Liver (tissue), 9 donors: ENCODE data around the gene ANKRD35. TPM values are rescaled to one million over a fixed set of nuclear protein-coding genes. Genes with fewer than 3 reads are reported as not detected.
A peak's percentile ranks its signal among the peaks of the same experiment; 100 is the strongest.

Source experiments
- DNase-seq: peaks from one replicate; pipeline ENCODE4 v3.0.0-alpha.2; 2017; ENCODE audit warnings: low spot score
- H3K27ac ChIP-seq, 2 donors: one replicate each; pipeline ENCODE4 v1.7.0; 2013; ENCODE audit warnings: inconsistent platforms in 2 of 2, low read length in 2 of 2, control low read depth in 1 of 2, low read depth in 1 of 2, mild to moderate bottlenecking in 1 of 2
- H3K27me3 ChIP-seq, 4 donors: one replicate each; pipeline versions ENCODE4 v1.6.1 to v1.7.0; 2013; ENCODE audit warnings: low read length in 3 of 4, inconsistent platforms in 1 of 4, mild to moderate bottlenecking in 1 of 4, moderate library complexity in 1 of 4; ENCODE audit not compliant: control insufficient read depth in 4 of 4, insufficient read depth in 4 of 4
- H3K36me3 ChIP-seq, 4 donors: one replicate each; pipeline versions ENCODE4 v1.6.1 to v1.7.0; 2013; ENCODE audit warnings: low read length in 3 of 4, mild to moderate bottlenecking in 3 of 4, low read depth in 1 of 4, moderate library complexity in 1 of 4; ENCODE audit not compliant: control insufficient read depth in 4 of 4, insufficient read depth in 3 of 4
- H3K4me1 ChIP-seq, 4 donors: one replicate each; pipeline versions ENCODE4 v1.6.1 to v1.7.0; 2013; ENCODE audit warnings: low read length in 3 of 4, mild to moderate bottlenecking in 3 of 4, moderate library complexity in 1 of 4; ENCODE audit not compliant: control insufficient read depth in 4 of 4, insufficient read depth in 4 of 4
- H3K4me3 ChIP-seq, 3 donors: one replicate each; pipeline versions ENCODE4 v1.6.1 to v1.7.0; 2013; ENCODE audit warnings: low read length in 3 of 3, control low read depth in 1 of 3, low read depth in 1 of 3, mild to moderate bottlenecking in 1 of 3
- H3K9ac ChIP-seq, 2 donors: one replicate each; pipeline ENCODE4 v1.7.0; 2013; ENCODE audit warnings: low read length in 2 of 2, mild to moderate bottlenecking in 2 of 2, moderate library complexity in 2 of 2, control low read depth in 1 of 2, low read depth in 1 of 2
- H3K9me3 ChIP-seq, 4 donors: one replicate each; pipeline versions ENCODE4 v1.6.1 to v1.7.0; 2013; ENCODE audit warnings: low read length in 3 of 4; ENCODE audit not compliant: control insufficient read depth in 4 of 4
- ATF3 ChIP-seq: IDR thresholded peaks from 2 replicates; pipeline ENCODE4 v1.6.1; 2016; ENCODE audit warnings: antibody characterized with exemption
- CTCF ChIP-seq: fragments of 150-350 bp; IDR thresholded peaks from 2 replicates; pipeline ENCODE4 v1.5.1; 2017; ENCODE audit warnings: improper control_type of control experiment, low read depth, low read length; ENCODE audit not compliant: missing input control
- FOXA1 ChIP-seq: IDR thresholded peaks from 2 replicates; pipeline ENCODE4 v1.6.1; 2016; ENCODE audit warnings: antibody characterized with exemption
- FOXA2 ChIP-seq: IDR thresholded peaks from 2 replicates; pipeline ENCODE4 v1.6.1; 2016; ENCODE audit warnings: antibody characterized with exemption
- HNF4G ChIP-seq: IDR thresholded peaks from 2 replicates; pipeline ENCODE4 v1.6.1; 2016; ENCODE audit warnings: antibody characterized with exemption
- NR2F2 ChIP-seq: IDR thresholded peaks from 2 replicates; pipeline ENCODE4 v1.6.1; 2016; ENCODE audit warnings: antibody characterized with exemption
- RAD21 ChIP-seq, 2 donors: IDR thresholded peaks; 2 replicates each; pipeline ENCODE4 v1.6.1; 2016; ENCODE audit warnings: antibody characterized with exemption in 2 of 2, mild to moderate bottlenecking in 2 of 2
- REST ChIP-seq: IDR thresholded peaks from 2 replicates; pipeline ENCODE4 v1.6.1; 2016; ENCODE audit warnings: antibody characterized with exemption, mild to moderate bottlenecking
- RXRA ChIP-seq, 2 donors: IDR thresholded peaks; 2 replicates each; pipeline ENCODE4 v1.6.1; 2017 to 2018; ENCODE audit warnings: antibody characterized with exemption in 2 of 2, mild to moderate bottlenecking in 1 of 2
- SP1 ChIP-seq: IDR thresholded peaks from 2 replicates; pipeline ENCODE4 v1.6.1; 2018; ENCODE audit warnings: antibody characterized with exemption, mild to moderate bottlenecking
- YY1 ChIP-seq: IDR thresholded peaks from 2 replicates; pipeline ENCODE4 v1.6.1; 2016; ENCODE audit warnings: antibody characterized with exemption, mild to moderate bottlenecking
- ZBTB33 ChIP-seq: IDR thresholded peaks from 2 replicates; pipeline ENCODE4 v1.6.1; 2016; ENCODE audit warnings: antibody characterized with exemption
- WGBS: extraction: QIAGEN DNeasy Blood & Tissue Kit; methylation state at CpG from one replicate; pipeline ENCODE4 v1.1.7; 2013; 5-methylcytosine and 5-hydroxymethylcytosine counted together
- polyA plus RNA-seq, 2 donors: library from polyadenylated mRNA; stranded (reverse) in 1 of 2; unstranded in 1 of 2; fragments of 200-250 nt in 1 of 2; fragments of >200 nt in 1 of 2; fragmentation: Nextera tagmentation in 1 of 2; extraction: Ambion mirVana in 1 of 2; gene quantifications; one replicate each; pipeline versions ENCODE4 v1.2.1 to v1.2.3, GENCODE V29; 2013 to 2015
- total RNA-seq, 2 donors: library from RNA; depleted of rRNA; stranded (reverse); fragments of >200 nt; gene quantifications; one replicate each; pipeline ENCODE4 v1.2.3, GENCODE V29; 2014
- TF ChIP-seq, protein P1 (sequence below): IDR thresholded peaks from 2 replicates; pipeline ENCODE4 v1.6.1; 2016; ENCODE audit warnings: antibody characterized with exemption
- donor health status: healthy.
- donor health status: healthy.
- donor health status: healthy.
- donor health status: healthy.
- donor health status: healthy.

ANKRD35 gene
- total and polyA plus RNA-seq, 4 donors: 0.05 to 1.9 (median 1.4) TPM

DNA sequence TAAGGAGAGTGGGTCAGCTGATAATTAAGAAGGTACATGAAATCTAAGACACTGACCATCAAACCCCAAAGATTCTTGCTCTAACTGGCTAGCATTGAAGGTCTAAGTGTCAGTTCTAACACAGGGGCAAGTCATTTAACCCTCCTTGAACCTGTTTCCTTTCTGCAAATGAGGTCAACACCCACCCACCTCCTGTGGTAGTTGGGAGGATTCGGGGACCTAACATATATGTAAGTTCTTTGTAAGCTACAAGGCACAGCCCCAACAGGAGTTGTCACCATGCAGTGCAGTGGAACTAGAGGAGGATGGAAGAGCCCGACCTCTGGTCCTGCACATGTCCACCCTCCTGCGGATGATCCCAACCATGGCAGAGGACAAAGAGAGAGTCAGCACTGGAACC, 37.8 kb downstream of the ANKRD35 start (continued):
- TF ChIP-seq REST (no peak), FOXA1 (no peak)

DNA sequence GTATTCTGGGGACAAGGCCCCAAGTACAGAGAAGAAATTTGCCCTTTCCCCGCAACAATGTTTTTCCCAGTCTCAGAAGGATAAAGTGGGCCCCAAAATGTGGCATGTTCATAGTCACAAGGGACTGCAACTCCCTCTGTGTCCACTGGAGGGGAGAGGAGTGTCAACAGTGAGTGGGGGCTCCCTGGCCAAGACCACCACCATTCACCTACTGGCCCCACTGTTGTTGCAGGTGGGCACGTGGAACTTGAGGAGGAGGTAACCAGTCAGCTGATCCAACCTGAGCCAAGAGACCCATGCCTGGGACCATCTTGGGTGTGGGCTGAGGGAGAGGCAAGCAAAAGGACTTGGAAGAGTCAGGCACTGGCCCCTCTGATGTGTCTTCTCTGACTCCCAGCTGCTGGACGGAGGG, 39.5 kb downstream of the ANKRD35 start:
- WGBS: 75% methylated on average over 3 of the region's 3 CpGs
- peaks cover 8 to 39% (median 30%) of the 10 kb centered on the region in 4 donors for H3K36me3 ChIP-seq

More for the DNA sequence above, 39.5 kb downstream of the ANKRD35 start:
- TF ChIP-seq, protein P1, sequence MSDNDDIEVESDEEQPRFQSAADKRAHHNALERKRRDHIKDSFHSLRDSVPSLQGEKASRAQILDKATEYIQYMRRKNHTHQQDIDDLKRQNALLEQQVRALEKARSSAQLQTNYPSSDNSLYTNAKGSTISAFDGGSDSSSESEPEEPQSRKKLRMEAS: no peak
- TF ChIP-seq RXRA (IDR thresholded peaks at IDR 0.05): no peak
- TF ChIP-seq FOXA2: no peak
- TF ChIP-seq ATF3: no peak
- peak; percentile 6 to 61 for TF ChIP-seq RAD21 (IDR thresholded peaks at IDR 0.05)
- no peak for TF ChIP-seq HNF4G
- TF ChIP-seq YY1: no peak
- TF ChIP-seq ZBTB33: no peak
- TF ChIP-seq CTCF: peak; percentile 52
- no peak for TF ChIP-seq SP1
- TF ChIP-seq NR2F2: no peak
- Histone ChIP-seq H3K9ac (no peak overlapping the region), H3K9me3 (no peaks in the 10 kb centered on the region), H3K27me3 (no peaks in the 10 kb centered on the region), H3K27ac (peak overlapping the region in 1 of 2 donors; percentile 1), H3K4me1 (peaks cover 5 to 13% (median 11%) of the 10 kb centered on the region in 4 donors), H3K4me3 (peak overlapping the region in 2 of 3 donors; percentile 29 to 63)
- DNase-seq: no peak
